COLO668 (cell line): ENCODE results near the gene SSBP3.
"Not testable (repeated sequence)": the region's sequence is repeated elsewhere in the genome, so short reads cannot be mapped to it uniquely, and the experiment has no call there.

Experiments
- DNase-seq: peaks from one replicate; lab custom pipeline; 2025; ENCODE audit not compliant: unreplicated experiment; lab: John Stamatoyannopoulos, UW

The SSBP3 gene

GRCh38 chr1:54395281-54395934 is 10.8 kb downstream of the SSBP3 start:
- DNase-seq, result no peak

GRCh38 chr1:54394104-54394503 is 12.1 kb downstream of the SSBP3 start:
- no peak for DNase-seq

GRCh38 chr1:54392401-54392800 is 13.8 kb downstream of the SSBP3 start:
- DNase-seq, result no peak

GRCh38 chr1:54391450-54392209 is 14.6 kb downstream of the SSBP3 start:
- no peak for DNase-seq

GRCh38 chr1:54390655-54391054 is 15.5 kb downstream of the SSBP3 start:
- no peak for DNase-seq

- DNase-seq, result not testable (repeated sequence)
Measured at GRCh38 chr1:54389608-54390007, 16.6 kb downstream of the SSBP3 start.

GRCh38 chr1:54387419-54387818 is 18.8 kb downstream of the SSBP3 start:
- no peak for DNase-seq

GRCh38 chr1:54385727-54386022 is 20.5 kb downstream of the SSBP3 start:
- no peak for DNase-seq

GRCh38 chr1:54384918-54385726 is 21.1 kb downstream of the SSBP3 start:
- DNase-seq, result no peak

- DNase-seq, result no peak
Measured at GRCh38 chr1:54384471-54384870, 21.7 kb downstream of the SSBP3 start.

GRCh38 chr1:54381524-54381923 is 24.7 kb downstream of the SSBP3 start:
- DNase-seq, result no peak

GRCh38 chr1:54380290-54380882 is 25.8 kb downstream of the SSBP3 start:
- DNase-seq, result no peak

- DNase-seq, result no peak
Measured at GRCh38 chr1:54379555-54380289, 26.5 kb downstream of the SSBP3 start.

GRCh38 chr1:54378874-54379554 is 27.2 kb downstream of the SSBP3 start:
- no peak for DNase-seq

- no peak for DNase-seq
Measured at GRCh38 chr1:54378157-54378873, 27.9 kb downstream of the SSBP3 start.

GRCh38 chr1:54377040-54377691 is 29.0 kb downstream of the SSBP3 start:
- no peak for DNase-seq

GRCh38 chr1:54376430-54377039 is 29.7 kb downstream of the SSBP3 start:
- DNase-seq, result no peak

GRCh38 chr1:54375712-54376429 is 30.3 kb downstream of the SSBP3 start:
- no peak for DNase-seq
